PC-9 (cell line): ENCODE data around the gene CHM.
"Not testable (repeated sequence)": the region's sequence is repeated elsewhere in the genome, so short reads cannot be mapped to it uniquely, and the experiment has no call there.

Source experiments
- EZH2 ChIP-seq: fragments of 200-600 bp; sonication (generic); IDR thresholded peaks from 2 replicates; pipeline ENCODE4 v1.8.0; 2017; ENCODE audit warnings: antibody characterized with exemption, low read depth
- TF ChIP-seq, protein P1 (sequence below): fragments of 200-600 bp; sonication (generic); conservative IDR thresholded peaks from 2 replicates; pipeline ENCODE4 v1.6.1; 2017; ENCODE audit warnings: mixed run types, antibody characterized with exemption, mild to moderate bottlenecking, moderate library complexity

DNA sequence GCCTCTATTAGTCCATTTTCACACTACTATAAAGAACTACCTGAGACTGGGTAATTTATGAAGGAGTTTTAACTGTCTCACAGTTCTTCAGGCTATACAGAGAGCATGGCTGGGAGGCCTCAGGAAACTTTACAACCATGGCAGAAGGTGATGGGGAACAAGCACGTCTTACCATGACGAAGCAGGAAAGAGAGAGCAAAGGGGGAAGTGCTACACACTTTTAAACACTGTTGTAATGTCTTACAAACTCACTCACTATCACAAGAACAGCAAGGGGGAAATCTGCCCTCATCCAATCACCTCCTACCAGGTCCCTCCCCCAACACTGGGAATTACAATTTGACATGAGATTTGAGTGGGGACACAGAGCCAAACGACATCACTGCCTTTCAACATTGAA lies 107.4 kb downstream of the CHM start:
- TF ChIP-seq, protein P1, sequence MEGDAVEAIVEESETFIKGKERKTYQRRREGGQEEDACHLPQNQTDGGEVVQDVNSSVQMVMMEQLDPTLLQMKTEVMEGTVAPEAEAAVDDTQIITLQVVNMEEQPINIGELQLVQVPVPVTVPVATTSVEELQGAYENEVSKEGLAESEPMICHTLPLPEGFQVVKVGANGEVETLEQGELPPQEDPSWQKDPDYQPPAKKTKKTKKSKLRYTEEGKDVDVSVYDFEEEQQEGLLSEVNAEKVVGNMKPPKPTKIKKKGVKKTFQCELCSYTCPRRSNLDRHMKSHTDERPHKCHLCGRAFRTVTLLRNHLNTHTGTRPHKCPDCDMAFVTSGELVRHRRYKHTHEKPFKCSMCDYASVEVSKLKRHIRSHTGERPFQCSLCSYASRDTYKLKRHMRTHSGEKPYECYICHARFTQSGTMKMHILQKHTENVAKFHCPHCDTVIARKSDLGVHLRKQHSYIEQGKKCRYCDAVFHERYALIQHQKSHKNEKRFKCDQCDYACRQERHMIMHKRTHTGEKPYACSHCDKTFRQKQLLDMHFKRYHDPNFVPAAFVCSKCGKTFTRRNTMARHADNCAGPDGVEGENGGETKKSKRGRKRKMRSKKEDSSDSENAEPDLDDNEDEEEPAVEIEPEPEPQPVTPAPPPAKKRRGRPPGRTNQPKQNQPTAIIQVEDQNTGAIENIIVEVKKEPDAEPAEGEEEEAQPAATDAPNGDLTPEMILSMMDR: not testable (repeated sequence)
- TF ChIP-seq EZH2: not testable (repeated sequence)
